Umbilical cord (tissue), 2 donors: ENCODE data around the gene PCDH15. TPM values are rescaled to one million over a fixed set of nuclear protein-coding genes. Genes with fewer than 3 reads are reported as not detected.

Source experiments
- DNase-seq: peaks from one replicate; pipeline ENCODE4 v3.0.0-alpha.2; 2015; ENCODE audit warnings: low spot score
- total RNA-seq: library from RNA; depleted of rRNA; stranded (reverse); fragments of >200 nt; gene quantifications from one replicate; pipeline ENCODE4 v1.2.3, GENCODE V29; 2014; ENCODE audit warnings: low replicate concordance; ENCODE audit not compliant: insufficient read depth

PCDH15 gene
- total RNA-seq, 1 donor from 2014 or later: 15.9 TPM

GRCh38 chr10:54708591-54708990, 92.4 kb downstream of the PCDH15 start:
- no peak for DNase-seq

- no peak for DNase-seq
Measured at GRCh38 chr10:54708021-54708420, 93.0 kb downstream of the PCDH15 start.

- no peak for DNase-seq
Measured at GRCh38 chr10:54702583-54703485, 98.2 kb downstream of the PCDH15 start.

- no peak for DNase-seq
Measured at GRCh38 chr10:54691331-54691730, 109.7 kb downstream of the PCDH15 start.

- peak; percentile 22 for DNase-seq
Measured at GRCh38 chr10:54682554-54682953, 118.5 kb downstream of the PCDH15 start.

- DNase-seq: no peak
Measured at GRCh38 chr10:54681136-54681535, 119.9 kb downstream of the PCDH15 start.

GRCh38 chr10:54667136-54667535, 133.9 kb downstream of the PCDH15 start:
- DNase-seq: no peak

GRCh38 chr10:54666192-54666591, 134.8 kb downstream of the PCDH15 start:
- peak; percentile 66 for DNase-seq

- DNase-seq: no peak
Measured at GRCh38 chr10:54665095-54665494, 135.9 kb downstream of the PCDH15 start.

- no peak for DNase-seq
Measured at GRCh38 chr10:54660397-54660796, 140.6 kb downstream of the PCDH15 start.

- DNase-seq: no peak
Measured at GRCh38 chr10:54656643-54657042, 144.4 kb downstream of the PCDH15 start.

- no peak for DNase-seq
Measured at GRCh38 chr10:54653518-54653917, 147.5 kb downstream of the PCDH15 start.

- no peak for DNase-seq
Measured at GRCh38 chr10:54650547-54650946, 150.5 kb downstream of the PCDH15 start.

- no peak for DNase-seq
Measured at GRCh38 chr10:54622017-54622416, 179.0 kb downstream of the PCDH15 start.

- DNase-seq: no peak
Measured at GRCh38 chr10:54620352-54620751, 180.7 kb downstream of the PCDH15 start.

GRCh38 chr10:54614072-54614471, 187.0 kb downstream of the PCDH15 start:
- no peak for DNase-seq

GRCh38 chr10:54613162-54613561, 187.9 kb downstream of the PCDH15 start:
- DNase-seq: peak; percentile 2

- DNase-seq: no peak
Measured at GRCh38 chr10:54609423-54609822, 191.6 kb downstream of the PCDH15 start.

GRCh38 chr10:54607983-54608382, 193.0 kb downstream of the PCDH15 start:
- DNase-seq: no peak

GRCh38 chr10:54594289-54594688, 206.7 kb downstream of the PCDH15 start:
- DNase-seq: no peak

GRCh38 chr10:54587971-54588370, 213.1 kb downstream of the PCDH15 start:
- DNase-seq: no peak

GRCh38 chr10:54585572-54585971, 215.5 kb downstream of the PCDH15 start:
- DNase-seq: no peak

- DNase-seq: no peak
Measured at GRCh38 chr10:54577682-54578081, 223.3 kb downstream of the PCDH15 start.
